ENCODE measurements around the gene GDF9.
A peak's percentile ranks its signal among the peaks of the same experiment; 100 is the strongest.
"Not testable (repeated sequence)": the region's sequence is repeated elsewhere in the genome, so short reads cannot be mapped to it uniquely, and the experiment has no call there.

GDF9 gene

DNA sequence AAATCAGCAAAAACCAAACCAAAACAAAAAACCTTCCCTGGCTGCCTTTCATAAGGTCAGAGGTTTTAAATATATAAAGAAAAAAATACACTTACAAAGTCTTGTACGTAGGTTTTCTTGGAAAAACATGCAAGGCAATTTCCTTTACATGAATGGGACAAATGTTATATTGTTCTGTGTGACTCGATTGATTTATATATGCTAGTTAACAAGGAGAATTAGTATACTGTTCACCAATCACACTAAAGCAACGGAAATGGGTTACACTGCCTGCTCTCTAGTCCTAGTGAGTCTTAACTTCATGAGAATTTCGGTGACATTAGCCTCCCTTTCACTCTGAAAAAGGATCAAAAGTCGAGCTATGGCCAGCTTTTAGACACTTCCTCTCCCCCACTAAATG is 5.5 kb downstream of the GDF9 start:
- Mint-ChIP-seq H3K27me3 (ENCODE audit: low read depth) (peaks cover 9% of the 10 kb centered on the region), H3K4me3 (no peak overlapping the region), H3K9me3 (no peaks in the 10 kb centered on the region), H3K36me3 (ENCODE audit: low read depth) (no peaks in the 10 kb centered on the region), H3K4me1 (peaks cover 6% of the 10 kb centered on the region), H3K27ac (peak overlapping the region in 1 of 3 experiments; percentile 13)
- TF ChIP-seq, protein P1, sequence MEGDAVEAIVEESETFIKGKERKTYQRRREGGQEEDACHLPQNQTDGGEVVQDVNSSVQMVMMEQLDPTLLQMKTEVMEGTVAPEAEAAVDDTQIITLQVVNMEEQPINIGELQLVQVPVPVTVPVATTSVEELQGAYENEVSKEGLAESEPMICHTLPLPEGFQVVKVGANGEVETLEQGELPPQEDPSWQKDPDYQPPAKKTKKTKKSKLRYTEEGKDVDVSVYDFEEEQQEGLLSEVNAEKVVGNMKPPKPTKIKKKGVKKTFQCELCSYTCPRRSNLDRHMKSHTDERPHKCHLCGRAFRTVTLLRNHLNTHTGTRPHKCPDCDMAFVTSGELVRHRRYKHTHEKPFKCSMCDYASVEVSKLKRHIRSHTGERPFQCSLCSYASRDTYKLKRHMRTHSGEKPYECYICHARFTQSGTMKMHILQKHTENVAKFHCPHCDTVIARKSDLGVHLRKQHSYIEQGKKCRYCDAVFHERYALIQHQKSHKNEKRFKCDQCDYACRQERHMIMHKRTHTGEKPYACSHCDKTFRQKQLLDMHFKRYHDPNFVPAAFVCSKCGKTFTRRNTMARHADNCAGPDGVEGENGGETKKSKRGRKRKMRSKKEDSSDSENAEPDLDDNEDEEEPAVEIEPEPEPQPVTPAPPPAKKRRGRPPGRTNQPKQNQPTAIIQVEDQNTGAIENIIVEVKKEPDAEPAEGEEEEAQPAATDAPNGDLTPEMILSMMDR (IDR thresholded peaks at IDR 0.05; ENCODE audit: unreplicated experiment in 3 of 3), result no peak

DNA sequence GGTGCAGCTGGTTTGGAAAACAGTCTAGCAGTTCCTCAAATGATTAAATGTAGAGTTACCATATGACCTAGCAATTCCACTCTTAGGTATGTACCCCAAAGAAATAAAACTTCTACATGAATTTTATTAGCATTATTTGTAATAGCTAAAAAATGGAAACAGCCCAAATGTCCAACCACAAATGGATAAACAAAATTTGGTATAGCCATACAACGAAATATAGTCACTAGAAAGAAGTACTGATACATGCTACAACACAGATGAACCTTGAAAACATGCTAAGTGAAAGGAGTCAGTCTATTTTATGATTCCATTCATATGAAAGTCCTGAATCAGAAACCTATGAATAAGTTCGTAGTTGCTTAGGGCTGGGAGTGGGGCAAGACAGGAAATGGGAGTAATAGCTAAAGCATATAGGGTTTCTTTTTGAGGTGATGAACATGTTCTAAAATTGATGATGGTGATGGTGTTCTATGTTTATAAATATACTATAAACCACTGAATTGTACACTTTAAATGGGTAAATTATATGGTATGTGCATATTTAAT is 6.3 kb downstream of the GDF9 start:
- no peaks in the 10 kb centered on the region for H3K36me3 Mint-ChIP-seq (ENCODE audit: low read depth)
- peaks cover 15% of the 10 kb centered on the region for H3K27me3 Mint-ChIP-seq (ENCODE audit: low read depth)
- H3K9me3 Mint-ChIP-seq, result no peaks in the 10 kb centered on the region
- H3K27ac Mint-ChIP-seq, result no peak overlapping the region
- no peaks in the 10 kb centered on the region for H3K4me1 Mint-ChIP-seq
- H3K4me3 Mint-ChIP-seq, result no peak overlapping the region
- TF ChIP-seq, protein P1 (IDR thresholded peaks at IDR 0.05; ENCODE audit: unreplicated experiment in 3 of 3), result no peak

DNA sequence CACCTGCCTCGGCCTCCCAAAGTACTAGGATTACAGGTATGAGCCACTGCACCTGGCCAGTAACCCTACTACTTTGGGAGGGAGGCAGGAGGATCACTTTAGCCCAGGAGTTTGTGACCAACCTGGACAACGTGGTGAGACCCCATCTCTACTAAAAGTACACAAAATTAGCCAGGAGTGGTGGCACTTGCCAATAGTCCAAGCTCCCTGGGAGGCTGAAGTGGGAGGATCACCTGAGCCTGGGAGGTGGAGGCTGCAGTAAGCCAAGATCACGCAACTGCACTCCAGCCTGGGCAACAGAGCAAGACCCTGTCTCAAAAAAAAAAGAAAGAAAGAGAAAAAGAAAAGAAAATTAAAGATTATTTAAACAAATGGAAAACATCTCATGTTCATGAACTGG is 10.3 kb downstream of the GDF9 start:
- Mint-ChIP-seq H3K4me3 (no peak overlapping the region), H3K36me3 (ENCODE audit: low read depth) (no peaks in the 10 kb centered on the region), H3K4me1 (no peaks in the 10 kb centered on the region), H3K27ac (no peak overlapping the region), H3K27me3 (ENCODE audit: low read depth) (peaks cover 12% of the 10 kb centered on the region), H3K9me3 (no peaks in the 10 kb centered on the region)
- TF ChIP-seq, protein P1 (IDR thresholded peaks at IDR 0.05; ENCODE audit: unreplicated experiment in 3 of 3), result no peak

DNA sequence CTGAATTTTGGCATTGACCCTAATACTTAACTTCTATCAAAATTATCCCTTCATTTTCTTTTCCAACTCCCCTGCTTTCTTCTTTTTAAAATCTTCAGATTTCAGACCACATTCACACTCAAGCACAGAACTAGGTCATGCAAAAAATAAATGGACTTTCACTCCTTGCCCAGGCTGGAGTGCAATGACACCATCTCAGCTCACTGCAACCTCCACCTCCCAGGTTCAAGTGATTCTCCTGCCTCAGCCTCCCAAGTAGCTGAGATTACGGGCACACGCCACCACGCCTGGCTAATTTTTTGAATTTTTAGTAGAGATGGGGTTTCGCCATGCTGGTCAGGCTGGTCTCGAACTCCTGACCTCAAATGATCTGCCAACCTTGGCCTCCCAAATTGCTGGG is 11.3 kb downstream of the GDF9 start:
- not testable (repeated sequence) for H3K36me3 Mint-ChIP-seq (ENCODE audit: low read depth); H3K4me1 Mint-ChIP-seq; H3K9me3 Mint-ChIP-seq; H3K4me3 Mint-ChIP-seq; H3K27ac Mint-ChIP-seq
- peaks cover 12% of the 10 kb centered on the region for H3K27me3 Mint-ChIP-seq (ENCODE audit: low read depth)

DNA sequence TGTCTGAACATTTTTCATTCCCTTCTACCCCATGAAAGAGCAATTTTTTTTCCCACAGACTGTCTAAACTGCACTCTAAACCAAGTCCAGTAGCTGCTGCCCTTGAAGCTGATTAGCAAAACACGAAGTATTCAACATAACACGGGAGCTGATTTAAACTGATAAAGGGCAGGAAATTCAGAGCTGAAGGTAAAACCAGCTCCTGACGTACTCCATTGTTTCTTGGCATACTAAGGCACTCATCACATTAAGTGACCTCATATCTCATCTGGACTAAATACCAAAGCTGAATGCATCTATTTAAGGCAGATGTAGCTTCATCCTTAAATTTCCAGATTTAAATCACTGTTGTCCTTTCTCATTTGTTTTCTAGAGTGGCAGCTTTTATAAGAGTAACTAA is 12.0 kb downstream of the GDF9 start:
- H3K9me3 Mint-ChIP-seq, result no peaks in the 10 kb centered on the region
- H3K27me3 Mint-ChIP-seq (ENCODE audit: low read depth), result peaks cover 12% of the 10 kb centered on the region
- H3K4me1 Mint-ChIP-seq, result no peaks in the 10 kb centered on the region
- no peak overlapping the region for H3K27ac Mint-ChIP-seq
- H3K36me3 Mint-ChIP-seq (ENCODE audit: low read depth), result no peaks in the 10 kb centered on the region
- TF ChIP-seq, protein P1 (IDR thresholded peaks at IDR 0.05; ENCODE audit: unreplicated experiment in 3 of 3), result no peak
- H3K4me3 Mint-ChIP-seq, result no peak overlapping the region

DNA sequence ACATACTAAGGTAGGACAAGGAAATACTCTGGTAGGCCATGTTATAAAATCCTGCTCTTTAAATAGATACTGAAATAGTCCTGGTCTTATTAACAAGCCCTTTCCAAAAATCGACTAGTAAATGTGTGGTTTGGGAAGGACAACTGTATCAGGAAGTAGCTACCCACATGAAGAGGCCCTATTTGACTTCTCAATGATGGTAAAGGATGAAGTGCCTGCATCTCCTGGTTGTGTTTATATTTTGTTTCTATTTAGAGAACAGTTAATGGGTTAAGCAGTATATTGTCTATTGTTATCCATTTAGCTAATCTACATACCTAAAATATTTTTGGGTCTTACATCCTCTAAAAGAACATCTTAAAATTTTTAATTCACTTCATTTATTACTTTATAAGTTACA is 12.5 kb downstream of the GDF9 start:
- H3K4me3 Mint-ChIP-seq, result no peak overlapping the region
- H3K27me3 Mint-ChIP-seq (ENCODE audit: low read depth), result peaks cover 12% of the 10 kb centered on the region
- TF ChIP-seq, protein P1 (IDR thresholded peaks at IDR 0.05; ENCODE audit: unreplicated experiment in 3 of 3), result no peak

More for the DNA sequence above, 12.5 kb downstream of the GDF9 start:
- H3K36me3 Mint-ChIP-seq (ENCODE audit: low read depth), result no peaks in the 10 kb centered on the region
- H3K4me1 Mint-ChIP-seq, result no peaks in the 10 kb centered on the region
- no peaks in the 10 kb centered on the region for H3K9me3 Mint-ChIP-seq
- H3K27ac Mint-ChIP-seq, result no peak overlapping the region

Data from nephron (organoid).